HepG2 (cell line): ENCODE measurements around the gene PNPLA3. TPM values are rescaled to one million over a fixed set of nuclear protein-coding genes. Genes with fewer than 3 reads are reported as not detected.
A peak's percentile ranks its signal among the peaks of the same experiment; 100 is the strongest.

ENCODE experiments used
- FOXA1 ChIP-seq, 2 experiments: fragments of 450-650 bp in 1 of 2; sonication (generic) in 1 of 2; formaldehyde crosslinking in 1 of 2; IDR thresholded peaks; 2 replicates each; pipeline versions ENCODE4 v1.4.0 to v1.6.1; 2016 to 2020; ENCODE audit warnings: missing genetic modification reagents in 1 of 2
- GPBP1L1 ChIP-seq: sonication (generic); formaldehyde crosslinking; IDR thresholded peaks from 2 replicates; pipeline ENCODE4 v1.5.0; 2020; ENCODE audit warnings: mild to moderate bottlenecking, missing genetic modification reagents
- HNRNPUL1 ChIP-seq: fragments of 200-400 bp; formaldehyde crosslinking; IDR thresholded peaks from 2 replicates; pipeline ENCODE4 v1.6.1; 2017; ENCODE audit warnings: low read depth, mild to moderate bottlenecking, low read length, moderate library complexity
- HOXA9 ChIP-seq: sonication (generic); formaldehyde crosslinking; IDR thresholded peaks from 2 replicates; pipeline ENCODE4 v1.8.1; 2022; ENCODE audit warnings: missing genetic modification reagents, mild to moderate bottlenecking, moderate library complexity, borderline replicate concordance
- HOXD1 ChIP-seq: sonication (generic); formaldehyde crosslinking; IDR thresholded peaks from 2 replicates; pipeline ENCODE4 v1.5.0; 2020; ENCODE audit warnings: missing genetic modification reagents
- KLF16 ChIP-seq, 2 experiments: sonication (generic) in 1 of 2; formaldehyde crosslinking in 1 of 2; IDR thresholded peaks; 2 replicates each; pipeline versions ENCODE4 v1.6.1 to v1.8.0; 2016 to 2023; ENCODE audit warnings: missing genetic modification reagents in 2 of 2, missing compliant biosample characterization in 1 of 2
- PPARG ChIP-seq: conservative IDR thresholded peaks from 2 replicates; pipeline ENCODE4 v1.6.1; 2016; ENCODE audit warnings: missing biosample characterization, missing genetic modification reagents
- RFX3 ChIP-seq: IDR thresholded peaks from 2 replicates; pipeline ENCODE4 v1.6.1; 2016; ENCODE audit warnings: missing biosample characterization, missing genetic modification reagents
- SALL2 ChIP-seq: sonication (generic); formaldehyde crosslinking; IDR thresholded peaks from 2 replicates; pipeline ENCODE4 v1.8.1; 2023; ENCODE audit warnings: mild to moderate bottlenecking, missing genetic modification reagents, inconsistent platforms
- SAP130 ChIP-seq: IDR thresholded peaks from 2 replicates; pipeline ENCODE4 v1.6.1; 2016; ENCODE audit warnings: low read depth
- TEF ChIP-seq: sonication (generic); formaldehyde crosslinking; IDR thresholded peaks from 2 replicates; pipeline ENCODE4 v1.5.0; 2020; ENCODE audit warnings: missing genetic modification reagents
- TP53 ChIP-seq: sonication (generic); formaldehyde crosslinking; conservative IDR thresholded peaks from 2 replicates; pipeline ENCODE4 v1.4.0; 2020; ENCODE audit warnings: missing genetic modification reagents
- ZBTB25 ChIP-seq: IDR thresholded peaks from 2 replicates; pipeline ENCODE4 v1.6.1; 2018; ENCODE audit warnings: missing genetic modification reagents
- ZNF207 ChIP-seq: fragments of 450-650 bp; IDR thresholded peaks from 2 replicates; pipeline ENCODE4 v1.6.1; 2016; ENCODE audit warnings: antibody characterized with exemption, borderline replicate concordance
- ZNF282 ChIP-seq: fragments of 450-650 bp; IDR thresholded peaks from 2 replicates; pipeline ENCODE4 v1.6.1; 2018; ENCODE audit not compliant: partially characterized antibody
- ZNF503 ChIP-seq: sonication (generic); formaldehyde crosslinking; IDR thresholded peaks from 2 replicates; pipeline ENCODE4 v1.4.0; 2020; ENCODE audit warnings: missing genetic modification reagents
- ZNF556 ChIP-seq: sonication (generic); formaldehyde crosslinking; IDR thresholded peaks from 2 replicates; pipeline ENCODE4 v1.4.0; 2020; ENCODE audit warnings: mild to moderate bottlenecking, missing genetic modification reagents, borderline replicate concordance
- ZNF567 ChIP-seq: sonication (generic); formaldehyde crosslinking; IDR thresholded peaks from 2 replicates; pipeline ENCODE4 v1.8.1; 2023; ENCODE audit warnings: mild to moderate bottlenecking, missing genetic modification reagents, borderline replicate concordance
- ZNF678 ChIP-seq: sonication (generic); formaldehyde crosslinking; IDR thresholded peaks from 2 replicates; pipeline ENCODE4 v1.4.0; 2020; ENCODE audit warnings: mild to moderate bottlenecking, missing genetic modification reagents
- ZNF83 ChIP-seq: sonication (generic); formaldehyde crosslinking; IDR thresholded peaks from 2 replicates; pipeline ENCODE4 v1.4.0; 2020; ENCODE audit warnings: missing genetic modification reagents, mild to moderate bottlenecking, borderline replicate concordance
- ZSCAN21 ChIP-seq: sonication (generic); formaldehyde crosslinking; IDR thresholded peaks from 2 replicates; pipeline ENCODE4 v1.8.0; 2022; ENCODE audit warnings: mild to moderate bottlenecking, missing genetic modification reagents, moderate library complexity, borderline replicate concordance
- ZSCAN9 ChIP-seq: IDR thresholded peaks from 2 replicates; pipeline ENCODE4 v1.6.1; 2016; ENCODE audit warnings: borderline replicate concordance
- polyA plus RNA-seq, 8 experiments: library from polyadenylated mRNA; depleted of rRNA in 3 of 8; stranded (reverse) in 7 of 8; unstranded in 1 of 8; fragments of >200 nt; fragmentation: Illumina TruSeq in 4 of 8; extraction: Trizol in 4 of 8; gene quantifications; 2 replicates each; pipeline versions ENCODE4 v1.2.1 to v1.2.3, GENCODE V29; 2011 to 2016; ENCODE audit warnings: low read depth in 4 of 8, missing spikeins in 1 of 8, mixed read lengths in 1 of 8; ENCODE audit not compliant: insufficient read depth in 1 of 8
- total RNA-seq, 5 experiments: library from RNA; depleted of rRNA; stranded (reverse); fragments of >200 nt; fragmentation: Illumina TruSeq; extraction: Trizol; gene quantifications; 2 replicates each; pipeline ENCODE4 v1.2.3, GENCODE V29; 2016; ENCODE audit warnings: low read depth in 1 of 5

Gene PNPLA3
- total and polyA plus RNA-seq, 2 of the 13 experiments (the other 11 are each of a cell fraction or from before 2014, with no cell fraction given), result 16.9 to 19.8 TPM

DNA sequence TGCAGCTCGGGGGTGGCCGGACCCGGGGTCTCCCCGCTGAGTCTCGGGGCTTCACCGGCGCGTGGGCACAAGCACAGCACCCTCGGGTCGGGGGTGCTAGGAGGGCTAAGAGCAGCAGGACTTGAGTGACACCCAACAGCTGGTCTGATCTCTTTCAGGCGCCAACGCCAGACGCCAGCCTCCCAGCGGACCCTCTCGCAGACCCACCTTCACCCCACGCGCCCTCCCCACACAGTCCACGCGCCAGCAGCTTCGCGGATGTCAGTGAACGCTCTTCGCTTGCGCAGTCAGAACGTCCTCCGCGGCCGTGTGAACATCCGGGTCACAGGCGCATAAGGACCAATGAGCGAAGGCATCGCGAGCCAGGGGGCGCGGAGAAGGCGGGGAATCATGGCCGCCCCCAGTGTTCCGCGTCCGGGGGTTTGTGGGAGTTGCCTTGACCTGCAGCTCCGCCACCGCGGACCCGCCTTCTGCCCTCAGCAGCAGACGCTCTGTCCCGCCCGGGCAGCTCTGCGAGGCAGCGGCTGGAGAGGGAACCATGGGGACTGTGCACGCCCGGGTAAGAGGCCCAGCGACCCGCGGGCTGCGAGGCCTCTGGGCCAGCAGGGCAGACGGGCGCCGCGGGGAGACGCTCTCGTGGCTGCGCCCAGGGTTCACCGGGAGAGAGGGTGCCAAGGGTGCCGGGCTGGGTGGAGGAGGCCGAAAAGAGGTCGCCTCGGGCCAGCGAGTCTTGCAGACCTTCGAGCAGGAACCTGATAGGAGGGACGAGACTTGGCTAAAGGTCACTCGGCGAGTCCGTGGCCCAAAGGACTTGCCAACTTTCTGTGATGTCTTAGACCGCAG is 31.7 kb downstream of the PNPLA3 start, which contains the start of gene SAMM50 (continued):
- TF ChIP-seq TEF (CRISPR knock-in tag) (no peak), GPBP1L1 (CRISPR knock-in tag) (no peak), HOXA9 (peak; percentile 79; the same call in 1 of the 2 replicates), FOXA1 (IDR thresholded peaks at IDR 0.05) (no peak), FOXA1 (CRISPR knock-in tag; IDR thresholded peaks at IDR 0.05) (peak; percentile 53; the same call in 1 of the 2 replicates), ZNF556 (peak; percentile 83), SAP130 (peak; percentile 83), HOXD1 (no peak), ZBTB25 (CRISPR knock-in tag) (peak; percentile 85), RFX3 (CRISPR knock-in tag) (no peak), PPARG (peak; percentile 50; the same call in 1 of the 2 replicates), ZNF678 (CRISPR knock-in tag) (no peak), ZNF83 (CRISPR knock-in tag) (no peak), ZSCAN9 (CRISPR knock-in tag) (no peak), SALL2 (no peak; the same call in 1 of the 2 replicates), ZNF503 (CRISPR knock-in tag) (peak; percentile 69; the same call in 1 of the 2 replicates), ZNF282 (no peak), HNRNPUL1 (0 out of 2 replicates have a peak, but pooled peaks have one; percentile 33), KLF16 (CRISPR knock-in tag; IDR thresholded peaks at IDR 0.05) (peak in 1 of 2 experiments; percentile 55; a peak in 1 of 4 replicates), ZSCAN21 (CRISPR knock-in tag) (peak; percentile 80; the same call in 1 of the 2 replicates), ZNF207 (no peak), ZNF567 (CRISPR knock-in tag) (no peak; the same call in 1 of the 2 replicates), TP53 (peak; percentile 11; the same call in 1 of the 2 replicates)
